DOHH2 (cell line): ENCODE measurements around the gene SIVA1.

ENCODE experiments used
- CTCF ChIP-seq: fragments of 200-600 bp; sonication (generic); IDR thresholded peaks from one replicate; pipeline ENCODE4 v1.5.1; 2014; ENCODE audit warnings: antibody characterized with exemption, mild to moderate bottlenecking, low read depth, low read length; ENCODE audit not compliant: poor library complexity, severe bottlenecking
- EZH2phosphoT487 ChIP-seq: fragments of 200-600 bp; sonication (generic); IDR thresholded peaks from 2 replicates; pipeline ENCODE4 v1.6.1; 2017; ENCODE audit warnings: borderline replicate concordance, mild to moderate bottlenecking, antibody characterized with exemption, low read length, moderate library complexity, mixed read lengths

GRCh38 chr14:104786091-104786586 lies 33.2 kb downstream of the SIVA1 start:
- TF ChIP-seq CTCF (no peak), EZH2phosphoT487 (no peak)
